GM18873 (cell line): ENCODE data around the gene SLC35F6.
"Not testable (repeated sequence)": the region's sequence is repeated elsewhere in the genome, so short reads cannot be mapped to it uniquely, and the experiment has no call there.

Experiments used
- ATAC-seq: cut with Tn5 transposase; IDR thresholded peaks from one replicate; pipeline ENCODE4 v1.9.1; 2021; ENCODE audit warnings: mild to moderate bottlenecking, moderate library complexity, moderate number of reproducible peaks; ENCODE audit not compliant: unreplicated experiment, low FRiP score

SLC35F6 gene

DNA sequence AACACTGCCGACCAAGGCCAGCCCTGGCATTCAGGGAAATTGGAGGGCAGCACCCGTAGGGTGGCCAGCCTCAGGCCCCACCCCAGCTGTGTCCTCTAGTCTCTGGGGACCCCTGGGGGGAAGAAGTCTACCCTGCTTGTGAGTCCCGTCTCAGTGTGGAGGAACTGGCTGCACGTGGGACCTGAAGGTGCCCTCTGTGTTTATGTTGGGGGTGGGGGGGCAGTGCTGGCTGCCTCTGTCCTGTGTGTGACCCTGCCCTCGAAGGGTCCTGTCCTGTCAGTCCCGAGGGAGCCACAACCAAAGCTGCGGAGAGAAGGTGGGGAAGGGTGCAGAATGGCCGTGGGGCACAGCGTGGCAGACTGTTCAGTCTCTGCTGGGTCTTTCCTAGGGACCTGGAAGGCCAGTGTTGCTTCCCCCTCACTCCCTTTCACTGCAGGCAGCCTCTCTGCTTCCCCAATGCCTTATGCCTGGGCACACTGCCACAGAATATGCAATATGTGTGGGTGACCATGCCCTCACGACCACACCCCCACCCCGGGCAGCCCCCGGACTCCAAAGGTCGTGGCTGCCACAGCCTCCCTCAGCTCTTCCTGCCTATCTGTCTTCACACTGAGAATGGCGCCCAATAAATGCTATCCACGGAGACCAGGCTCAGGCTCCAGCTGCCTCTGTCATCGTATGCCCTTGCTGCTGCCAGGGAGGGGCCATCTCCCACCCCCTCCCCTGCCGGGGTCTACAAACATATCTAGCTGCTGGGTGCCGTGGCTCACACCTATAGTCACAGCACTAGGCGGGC is 33.3 kb upstream of the SLC35F6 start:
- ATAC-seq, result no peak

DNA sequence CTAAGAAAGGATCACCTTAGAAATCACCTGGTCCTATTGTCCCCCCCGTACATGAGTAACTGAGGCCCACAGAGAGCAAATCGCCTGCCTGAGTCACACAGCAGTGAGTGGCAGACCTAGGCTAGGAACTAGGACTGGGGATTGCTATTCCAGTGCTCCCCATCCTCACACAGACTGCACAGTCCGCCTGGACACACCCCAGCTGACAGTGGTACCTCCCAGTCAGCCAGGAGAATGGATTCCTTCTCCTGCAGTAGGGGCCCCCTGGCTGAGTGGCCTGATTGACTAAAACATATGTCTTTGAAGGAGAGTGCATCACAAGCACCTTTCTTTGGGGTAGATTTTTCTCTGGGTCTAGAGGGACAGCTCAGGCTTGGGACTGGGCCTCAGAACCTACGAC is 32.4 kb upstream of the SLC35F6 start:
- no peak for ATAC-seq

DNA sequence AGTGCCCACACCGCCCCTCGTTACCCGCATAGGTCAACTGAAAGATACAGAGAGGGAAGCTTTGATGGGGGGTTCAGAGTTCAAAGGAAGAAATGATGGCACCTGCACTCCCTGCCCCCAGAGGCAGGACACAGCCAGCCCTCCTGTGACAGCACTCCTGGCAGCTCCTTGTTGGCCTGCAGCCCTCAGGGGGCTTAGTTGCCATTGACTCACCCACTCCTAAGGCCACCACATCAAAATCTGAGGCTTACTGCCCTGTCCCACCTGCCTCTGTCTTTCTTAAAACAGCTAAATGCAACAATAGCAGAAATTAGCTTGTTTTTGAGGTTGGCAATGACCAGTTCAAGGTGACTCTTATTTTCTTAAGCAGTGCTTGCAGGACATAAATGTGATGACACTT is 31.6 kb upstream of the SLC35F6 start:
- ATAC-seq, result no peak

DNA sequence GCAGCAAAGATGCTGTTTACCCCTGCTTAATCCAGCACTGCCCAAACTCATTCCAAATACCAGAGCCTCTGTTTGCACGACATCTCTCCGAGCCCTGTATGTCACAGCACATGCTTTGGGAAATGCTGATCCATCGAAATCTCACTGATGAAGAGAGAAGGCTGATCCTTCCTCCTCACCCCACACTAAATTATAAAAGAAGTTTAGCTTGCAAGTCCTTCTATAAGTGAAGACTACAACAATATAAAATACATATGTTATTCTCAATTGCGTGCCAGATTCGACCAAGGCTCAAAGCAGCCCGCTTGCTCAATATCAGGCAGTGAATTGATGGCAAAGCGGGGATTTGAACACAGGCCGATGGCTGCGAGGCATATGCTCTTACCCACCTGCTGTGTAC is 30.7 kb upstream of the SLC35F6 start:
- no peak for ATAC-seq

DNA sequence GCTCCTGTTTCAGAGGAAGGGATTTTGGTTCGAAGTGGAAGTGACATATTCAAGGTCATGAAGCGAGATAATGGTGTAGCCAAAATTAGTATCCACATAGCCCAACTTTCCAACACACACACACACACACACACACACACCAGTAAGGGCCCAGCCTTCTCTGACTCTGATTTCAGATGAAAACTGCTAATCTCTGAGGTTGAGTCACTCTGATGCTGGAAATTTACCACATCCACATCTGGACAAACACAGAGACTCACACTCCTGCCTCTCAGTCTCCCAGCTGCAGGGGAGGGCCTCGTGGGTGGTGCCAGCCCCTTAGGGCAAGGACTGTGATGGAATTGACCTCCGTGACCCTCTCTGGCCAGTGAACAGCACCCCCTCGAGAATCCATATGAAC is 29.0 kb upstream of the SLC35F6 start:
- no peak for ATAC-seq

DNA sequence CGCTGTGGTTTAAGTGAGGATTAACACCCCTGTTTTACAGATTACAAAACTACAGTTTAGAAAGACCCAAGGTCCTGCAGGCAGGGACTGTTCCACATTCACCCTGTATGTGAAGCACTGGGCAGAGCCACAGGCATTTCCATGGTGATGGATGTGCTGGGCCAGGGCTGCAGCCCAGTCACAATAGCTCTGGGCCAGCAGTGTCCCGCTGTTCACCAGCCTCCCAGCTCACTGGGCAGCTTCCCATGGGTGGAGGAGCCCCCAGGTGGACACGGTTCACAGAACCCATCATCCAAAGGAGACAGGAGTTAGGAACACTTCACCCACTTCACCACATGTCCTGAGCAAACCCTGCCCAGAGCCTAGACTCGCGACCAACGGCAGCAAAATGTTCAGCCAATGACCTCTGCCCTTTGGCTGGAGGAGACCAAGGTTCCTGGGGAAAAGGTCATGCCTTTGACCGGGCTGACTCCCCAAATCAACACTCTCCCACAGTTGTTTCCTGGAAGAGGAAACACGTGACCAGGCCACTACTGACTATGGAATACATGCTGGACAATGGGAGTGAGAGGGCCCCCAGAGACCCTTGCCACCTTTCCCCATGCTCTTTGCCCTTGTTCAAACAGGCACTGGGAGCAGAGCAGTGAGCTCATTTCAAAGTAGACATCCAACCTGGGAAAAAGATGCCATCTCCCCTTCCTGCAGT is 28.0 kb upstream of the SLC35F6 start:
- ATAC-seq, result no peak

DNA sequence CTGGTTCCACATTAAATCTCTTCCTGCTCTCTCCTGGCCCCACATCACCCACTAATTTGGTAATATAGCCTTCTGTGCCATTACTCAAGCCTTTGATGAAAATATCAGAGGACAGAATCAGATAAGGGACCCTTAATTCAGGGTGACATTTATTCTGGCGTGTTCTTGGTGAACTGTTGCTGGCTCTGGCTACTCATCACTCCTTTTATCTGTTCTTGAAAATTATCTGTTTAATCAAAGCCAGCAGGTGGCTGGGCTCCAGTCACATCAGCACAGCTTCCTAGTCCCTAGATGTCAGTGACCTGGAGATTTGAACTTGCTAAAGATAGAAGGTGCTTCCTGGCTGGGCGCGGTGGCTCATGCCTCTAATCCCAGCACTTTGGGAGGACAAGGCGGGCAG is 26.9 kb upstream of the SLC35F6 start:
- no peak for ATAC-seq

DNA sequence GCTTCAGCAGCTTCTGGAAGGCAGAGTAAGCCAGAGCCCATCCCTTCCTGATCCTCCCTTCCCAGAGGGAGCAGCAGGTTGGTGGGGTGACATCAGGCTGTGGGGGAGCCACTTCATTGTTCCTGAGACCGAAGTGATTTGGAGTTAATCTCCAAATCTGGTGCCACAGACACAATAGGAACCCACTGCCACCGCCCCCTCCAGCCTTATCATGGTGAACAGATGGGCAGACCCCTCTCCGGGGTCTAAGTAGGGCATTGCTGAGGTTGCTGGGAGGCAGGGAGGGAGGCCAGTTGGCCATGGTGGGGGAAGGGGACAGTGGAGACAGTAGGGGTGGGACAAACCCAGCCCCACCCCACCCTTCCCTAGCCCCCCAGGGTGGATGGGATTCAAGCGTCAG is 25.6 kb upstream of the SLC35F6 start:
- no peak for ATAC-seq

DNA sequence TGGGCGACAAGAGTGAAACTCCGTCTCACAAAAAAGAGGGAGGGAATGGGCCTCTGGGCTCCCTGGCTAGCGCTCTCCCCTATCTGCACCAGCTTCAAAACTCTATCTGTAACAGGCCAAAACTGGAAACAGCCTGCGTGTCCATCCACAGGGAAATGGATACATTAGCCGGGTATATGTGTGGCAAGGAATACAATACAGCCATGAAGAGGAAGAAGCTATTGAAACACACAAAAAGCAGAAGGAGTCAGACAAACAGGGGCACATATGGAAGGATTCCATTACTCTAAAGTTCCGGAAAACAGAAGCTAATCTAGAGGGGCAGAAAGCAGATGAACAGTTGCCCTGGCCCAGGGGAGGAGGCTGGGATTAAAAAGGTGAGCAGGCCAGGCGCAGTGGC is 24.6 kb upstream of the SLC35F6 start:
- ATAC-seq, result no peak

DNA sequence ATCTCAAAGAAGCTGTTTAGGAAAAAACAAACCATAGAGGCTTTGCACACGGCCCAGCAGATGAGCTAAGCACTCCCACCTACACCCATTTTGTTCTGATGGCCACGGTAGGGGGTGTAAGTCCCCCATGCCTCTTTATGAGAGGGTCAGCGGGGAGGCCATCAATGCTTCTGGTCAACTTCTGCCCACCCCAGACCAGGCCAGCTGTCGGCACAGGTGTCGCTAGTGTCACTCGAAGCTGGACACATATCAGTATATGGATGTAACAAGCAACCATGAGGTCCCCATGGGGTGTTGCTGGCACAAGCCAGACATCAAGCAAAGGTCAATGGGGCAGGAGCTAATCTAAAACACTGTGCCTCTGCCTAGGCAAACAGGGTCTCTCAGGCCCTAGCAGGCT is 23.7 kb upstream of the SLC35F6 start:
- ATAC-seq, result no peak

DNA sequence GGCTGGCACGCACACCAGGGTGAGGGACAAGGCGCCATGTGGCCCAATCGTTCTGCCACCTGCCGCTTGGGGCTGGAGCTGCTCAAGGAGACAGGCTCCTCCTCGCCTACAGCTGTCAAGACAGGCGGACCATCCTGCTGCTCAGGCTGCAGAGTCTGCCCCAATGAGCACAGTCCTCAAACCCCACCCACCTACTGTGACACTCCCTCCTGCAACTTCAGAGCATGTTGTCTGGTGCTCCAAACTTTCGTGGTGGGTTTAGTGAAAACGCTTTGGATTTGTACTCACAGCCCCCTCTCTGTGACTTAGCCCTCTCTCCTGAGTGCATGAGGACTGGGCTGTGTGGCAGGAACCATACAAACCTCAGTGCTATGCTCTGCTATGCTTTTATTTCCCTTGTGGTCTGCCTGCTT is 23.2 kb upstream of the SLC35F6 start:
- no peak for ATAC-seq

DNA sequence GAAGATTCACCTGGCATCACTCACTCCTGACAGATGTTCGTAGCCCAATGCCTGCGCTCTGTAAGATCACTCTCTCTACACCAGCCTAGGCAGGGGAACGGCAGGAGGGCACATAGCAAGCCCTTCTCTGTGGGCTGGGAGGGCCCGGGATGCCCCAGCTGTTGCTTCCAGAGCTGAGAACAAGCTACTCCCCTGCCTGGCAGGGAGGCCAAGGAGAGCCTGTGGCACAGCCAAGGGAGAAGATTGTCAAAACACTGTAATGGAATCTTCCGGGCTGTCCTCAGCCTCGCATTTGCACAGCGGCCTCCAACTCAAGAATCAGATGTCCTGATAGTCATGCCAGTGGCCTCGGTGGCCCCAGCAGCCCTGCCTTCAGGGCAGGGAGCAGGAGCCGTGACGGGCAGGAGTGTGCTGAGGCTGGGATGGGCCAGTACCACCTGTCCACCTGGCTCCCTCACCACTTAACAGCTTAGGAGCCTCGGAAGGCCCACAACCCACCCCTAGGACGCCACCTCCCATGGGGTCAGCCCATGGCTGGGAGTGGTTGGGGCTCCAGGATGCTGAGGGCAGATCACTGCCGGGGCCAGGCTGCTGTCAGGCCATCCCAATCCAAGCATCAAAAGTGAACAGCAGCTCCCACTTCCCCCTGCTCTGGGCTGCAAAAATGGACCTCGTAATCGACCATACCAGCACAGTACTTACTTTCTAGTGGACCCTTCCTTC is 21.9 kb upstream of the SLC35F6 start:
- ATAC-seq, result no peak

DNA sequence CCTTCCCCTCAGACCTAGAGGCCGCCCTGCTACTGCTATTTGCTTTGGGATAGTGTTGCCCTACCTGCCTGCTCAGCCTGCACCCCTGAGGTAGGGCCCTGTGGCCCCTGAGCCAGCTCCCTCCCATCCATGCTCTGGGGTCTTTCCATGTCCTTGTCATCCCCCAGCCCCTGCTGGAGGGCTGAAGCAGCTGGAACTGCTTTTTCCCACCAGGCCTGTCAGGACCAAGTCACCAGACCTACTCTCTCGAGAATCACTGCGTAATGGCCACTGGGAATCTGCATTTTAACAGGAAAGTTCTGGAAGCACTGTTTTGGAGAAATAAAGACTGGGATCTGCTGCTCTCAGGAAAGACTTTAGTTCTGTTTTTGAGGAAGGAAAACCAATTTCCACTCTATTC is 20.2 kb upstream of the SLC35F6 start:
- no peak for ATAC-seq

DNA sequence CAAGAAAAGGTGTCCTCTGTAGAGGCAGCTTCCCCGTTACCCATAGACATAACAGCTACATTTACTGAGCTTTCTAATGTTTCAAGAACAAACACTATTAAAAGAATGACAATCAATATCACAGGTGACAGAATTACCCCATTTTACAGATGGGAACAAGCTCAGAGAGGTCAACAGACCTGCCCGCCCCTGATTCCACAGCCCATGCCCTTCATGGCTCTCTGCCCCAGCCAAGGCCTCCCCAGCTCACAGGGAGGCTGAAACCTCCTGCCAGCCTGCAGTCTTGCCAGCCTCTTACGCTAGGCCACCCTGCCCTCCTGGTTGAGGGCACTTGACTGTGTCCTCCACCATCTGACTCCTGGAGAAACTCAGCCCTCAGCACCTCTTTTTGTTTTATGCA is 19.1 kb upstream of the SLC35F6 start:
- ATAC-seq, result no peak

DNA sequence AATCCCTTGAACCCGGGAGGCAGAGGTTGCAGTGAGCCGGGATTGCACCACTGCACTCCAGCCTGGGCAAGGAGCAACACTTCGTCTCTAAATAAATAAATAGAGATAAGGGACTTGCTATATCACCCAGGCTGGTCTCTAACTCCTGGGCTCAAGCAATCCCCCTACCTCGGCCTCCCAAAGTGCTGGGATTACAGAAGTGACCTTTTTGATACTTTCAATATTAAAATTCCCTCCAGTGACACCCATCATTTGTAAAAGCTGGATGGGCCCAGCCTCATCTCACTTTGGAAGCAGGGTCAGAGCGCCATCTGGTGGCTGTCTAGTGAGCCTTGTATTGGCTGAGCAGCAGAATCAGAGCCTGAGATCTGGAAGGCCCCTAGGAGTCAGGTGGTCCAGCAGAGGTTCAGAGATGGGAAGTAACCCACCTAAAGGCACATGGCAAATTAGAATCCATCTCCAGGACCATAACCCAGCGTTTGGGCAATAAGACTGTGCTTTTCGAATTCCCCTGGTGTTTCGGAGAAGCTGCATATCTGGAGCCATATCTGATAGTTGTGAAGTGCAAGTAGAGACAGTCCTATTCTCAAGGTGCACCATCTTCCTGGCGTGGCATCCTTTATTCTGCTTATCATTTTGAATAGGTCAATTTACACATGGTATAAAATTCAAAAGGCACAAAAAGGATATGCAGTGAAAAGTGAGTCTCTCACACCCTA is 18.3 kb upstream of the SLC35F6 start:
- no peak for ATAC-seq

DNA sequence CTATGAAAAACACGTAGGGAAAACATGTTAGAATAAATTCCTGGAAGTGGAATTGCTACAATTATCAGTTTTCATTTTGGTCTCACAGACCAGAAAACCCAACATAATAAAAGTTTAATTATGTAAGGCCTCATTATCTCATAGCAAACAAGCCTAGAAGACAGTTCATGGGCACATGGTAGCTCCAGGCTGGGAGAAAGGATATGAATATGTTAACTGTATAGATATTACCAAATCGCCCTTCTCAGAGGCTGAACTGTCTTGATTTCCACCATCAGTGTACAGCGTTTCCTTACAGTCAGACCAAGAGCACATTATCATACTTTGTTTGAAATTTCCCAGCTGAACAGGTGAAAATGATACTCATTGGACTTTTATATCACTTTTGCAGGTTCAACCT is 17.1 kb upstream of the SLC35F6 start:
- ATAC-seq, result no peak

DNA sequence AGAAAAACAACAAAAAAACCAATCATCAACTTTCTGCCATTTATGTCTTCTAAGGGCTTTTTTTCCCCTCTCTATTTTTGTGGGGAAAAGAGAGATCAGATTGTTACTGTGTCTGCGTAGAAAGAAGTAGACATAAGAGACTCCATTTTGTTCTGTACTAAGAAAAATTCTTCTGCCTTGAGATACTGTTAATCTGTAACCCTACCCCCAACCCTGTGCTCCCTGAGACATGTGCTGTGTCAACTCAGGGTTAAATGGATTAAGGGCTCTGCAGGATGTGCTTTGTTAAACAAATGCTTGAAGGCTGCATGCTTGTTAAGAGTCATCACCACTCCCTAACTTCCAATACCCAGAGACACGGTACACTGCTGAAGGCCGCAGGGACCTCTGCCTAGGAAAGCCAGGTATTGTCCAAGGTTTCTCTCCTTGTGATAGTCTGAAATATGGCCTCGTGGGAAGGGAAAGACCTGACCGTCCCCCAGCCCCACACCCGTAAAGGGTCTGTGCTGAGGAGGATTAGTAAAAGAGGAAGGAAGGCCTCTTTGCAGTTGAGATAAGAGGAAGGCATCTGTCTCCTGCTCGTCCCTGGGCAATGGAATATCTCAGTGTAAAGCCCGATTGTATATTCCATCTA is 14.2 kb upstream of the SLC35F6 start:
- ATAC-seq, result not testable (repeated sequence)

DNA sequence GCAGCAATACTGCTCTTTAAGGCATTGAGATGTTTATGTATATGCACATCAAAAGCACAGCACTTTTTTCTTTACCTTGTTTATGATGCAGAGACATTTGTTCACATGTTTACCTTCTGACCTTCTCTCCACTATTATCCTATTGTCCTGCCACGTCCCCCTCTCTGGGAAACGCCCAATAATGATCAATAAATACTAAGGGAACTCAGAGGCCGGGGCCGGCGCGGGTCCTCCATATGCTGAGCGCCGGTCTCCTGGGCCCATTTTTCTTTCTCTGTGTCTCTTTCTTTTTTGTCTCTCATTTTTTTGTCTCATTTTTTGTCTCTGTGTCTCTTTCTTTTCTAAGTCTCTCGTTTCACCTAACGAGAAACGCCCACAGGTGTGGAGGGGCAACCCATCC is 13.6 kb upstream of the SLC35F6 start:
- not testable (repeated sequence) for ATAC-seq

DNA sequence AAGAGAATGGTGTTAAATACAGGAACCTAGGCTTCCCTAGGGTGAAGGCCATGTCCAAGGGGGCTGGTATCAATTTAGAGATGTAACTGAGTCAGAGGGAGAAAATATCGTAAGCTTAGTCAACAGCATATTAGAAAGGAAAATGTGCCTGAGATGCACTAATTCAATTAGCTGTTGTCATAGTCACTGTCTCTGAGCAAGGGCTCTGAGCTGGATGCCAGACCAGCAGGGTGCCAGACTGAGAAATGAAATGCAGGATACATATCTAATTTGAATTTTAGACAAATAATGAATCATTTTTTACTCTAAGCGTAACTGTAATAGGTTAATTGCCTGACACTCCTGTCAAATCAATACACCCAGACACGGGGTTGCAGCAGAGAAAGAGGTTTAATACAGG is 11.4 kb upstream of the SLC35F6 start:
- ATAC-seq, result no peak

DNA sequence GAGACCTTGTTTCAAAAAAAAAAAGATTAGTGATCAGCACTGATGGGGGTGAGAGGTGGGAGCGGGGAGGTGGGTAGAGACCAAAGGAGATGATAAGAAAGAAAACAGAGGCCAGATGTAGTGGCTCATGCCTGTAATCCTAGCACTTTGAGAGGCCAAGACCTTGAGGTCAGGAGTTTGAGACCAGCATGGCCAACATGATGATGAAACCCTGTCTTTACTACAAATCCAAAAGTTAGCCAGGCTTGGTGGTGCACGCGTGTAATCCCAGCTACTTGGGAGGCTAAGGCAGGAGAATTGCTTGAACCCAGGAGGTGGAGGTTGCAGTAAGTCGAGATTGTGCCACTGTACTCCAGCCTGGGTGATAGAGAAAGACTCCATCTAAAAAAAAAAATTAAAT is 9.5 kb upstream of the SLC35F6 start:
- ATAC-seq, result no peak
